ENCODE results near the gene VPS16.
A peak's percentile ranks its signal among the peaks of the same experiment; 100 is the strongest.

VPS16 gene

DNA sequence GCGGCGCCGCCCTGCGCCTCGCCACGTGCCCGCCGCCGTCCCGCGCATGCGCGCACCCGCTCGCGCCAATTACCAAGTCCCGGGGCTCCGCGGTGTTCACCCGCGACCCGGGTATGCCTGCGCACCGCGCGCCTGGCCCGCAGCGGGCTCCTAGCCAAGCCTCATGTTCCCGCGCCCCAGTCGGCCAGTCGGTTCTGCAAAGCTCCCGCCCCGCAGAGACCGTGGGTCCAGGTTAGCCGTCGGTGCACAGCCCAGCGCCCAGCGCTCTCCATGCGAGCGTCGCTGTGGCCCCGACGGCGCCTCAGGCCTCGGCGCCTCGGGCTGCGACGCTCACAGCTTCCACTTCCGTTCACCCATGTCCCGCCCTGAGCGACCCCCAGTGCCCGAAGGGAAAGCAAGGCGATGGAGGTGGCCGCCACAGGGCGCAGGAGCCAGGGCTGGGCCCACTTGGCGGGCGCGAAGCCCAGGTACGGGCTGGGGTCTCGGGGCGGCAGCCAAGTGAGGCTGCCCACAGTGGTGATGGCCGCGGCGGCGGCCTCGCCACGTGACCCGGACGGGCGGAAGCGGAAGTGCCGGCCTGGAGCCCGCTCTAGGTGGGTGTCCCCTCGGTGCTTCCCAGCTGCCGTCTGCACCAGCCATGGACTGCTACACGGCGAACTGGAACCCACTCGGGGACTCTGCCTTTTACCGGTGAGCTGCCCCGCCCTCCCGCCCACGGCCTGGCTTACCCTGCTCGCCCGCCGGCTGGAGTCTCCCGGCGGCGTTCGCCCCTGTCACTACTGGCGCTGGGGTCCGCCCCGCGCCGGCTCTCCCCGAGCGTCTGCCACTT lies at the start of gene VPS16, which contains the start of gene PCED1A:
TSS of gene VPS16 (plus strand) at position 608 of the 829 bp plus-strand sequence. CDS start at position 638, 30 bp downstream.
TSS of gene PCED1A (minus strand) at position 518 of the 829 bp plus-strand sequence. CDS start 743 bp downstream, outside the sequence.
- TF ChIP-seq, protein P1, sequence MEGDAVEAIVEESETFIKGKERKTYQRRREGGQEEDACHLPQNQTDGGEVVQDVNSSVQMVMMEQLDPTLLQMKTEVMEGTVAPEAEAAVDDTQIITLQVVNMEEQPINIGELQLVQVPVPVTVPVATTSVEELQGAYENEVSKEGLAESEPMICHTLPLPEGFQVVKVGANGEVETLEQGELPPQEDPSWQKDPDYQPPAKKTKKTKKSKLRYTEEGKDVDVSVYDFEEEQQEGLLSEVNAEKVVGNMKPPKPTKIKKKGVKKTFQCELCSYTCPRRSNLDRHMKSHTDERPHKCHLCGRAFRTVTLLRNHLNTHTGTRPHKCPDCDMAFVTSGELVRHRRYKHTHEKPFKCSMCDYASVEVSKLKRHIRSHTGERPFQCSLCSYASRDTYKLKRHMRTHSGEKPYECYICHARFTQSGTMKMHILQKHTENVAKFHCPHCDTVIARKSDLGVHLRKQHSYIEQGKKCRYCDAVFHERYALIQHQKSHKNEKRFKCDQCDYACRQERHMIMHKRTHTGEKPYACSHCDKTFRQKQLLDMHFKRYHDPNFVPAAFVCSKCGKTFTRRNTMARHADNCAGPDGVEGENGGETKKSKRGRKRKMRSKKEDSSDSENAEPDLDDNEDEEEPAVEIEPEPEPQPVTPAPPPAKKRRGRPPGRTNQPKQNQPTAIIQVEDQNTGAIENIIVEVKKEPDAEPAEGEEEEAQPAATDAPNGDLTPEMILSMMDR (IDR thresholded peaks at IDR 0.05; ENCODE audit: extremely low read depth, insufficient read depth, missing control alignments) = no peak
- in situ Hi-C loops (cut with MboI; ENCODE audit: low pct_unique_long_range_greater_than_20kb, low sequenced_read_pairs, unreplicated experiment) = no loop called here
- peak; percentile 98 for DNase-seq (ENCODE audit: low spot score)

DNA sequence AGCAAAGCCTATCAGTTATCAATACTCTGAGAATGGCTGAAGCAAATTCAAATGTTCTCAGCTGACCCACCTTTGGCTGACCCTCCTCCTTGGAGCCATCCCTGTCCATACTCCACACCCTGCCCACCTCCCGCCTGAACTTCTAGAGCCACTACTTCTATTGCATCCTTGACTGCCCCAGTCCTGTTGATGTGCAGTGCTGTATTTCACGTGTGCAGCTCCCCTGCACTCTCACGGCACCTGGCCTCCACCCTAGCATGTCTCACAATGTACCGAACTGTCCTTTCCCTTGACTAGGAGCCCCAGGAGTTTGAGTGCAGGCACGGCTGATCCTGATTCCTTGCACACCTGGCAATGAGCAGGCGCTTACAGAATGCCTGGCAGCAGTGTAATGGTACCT lies 47.1 kb upstream of the VPS16 start:
- peak; percentile 6 for DNase-seq (ENCODE audit: low spot score)
- TF ChIP-seq, protein P1 (IDR thresholded peaks at IDR 0.05; ENCODE audit: extremely low read depth, insufficient read depth, missing control alignments) = no peak
- in situ Hi-C loops (cut with MboI; ENCODE audit: low pct_unique_long_range_greater_than_20kb, low sequenced_read_pairs, unreplicated experiment) = no loop called here

DNA sequence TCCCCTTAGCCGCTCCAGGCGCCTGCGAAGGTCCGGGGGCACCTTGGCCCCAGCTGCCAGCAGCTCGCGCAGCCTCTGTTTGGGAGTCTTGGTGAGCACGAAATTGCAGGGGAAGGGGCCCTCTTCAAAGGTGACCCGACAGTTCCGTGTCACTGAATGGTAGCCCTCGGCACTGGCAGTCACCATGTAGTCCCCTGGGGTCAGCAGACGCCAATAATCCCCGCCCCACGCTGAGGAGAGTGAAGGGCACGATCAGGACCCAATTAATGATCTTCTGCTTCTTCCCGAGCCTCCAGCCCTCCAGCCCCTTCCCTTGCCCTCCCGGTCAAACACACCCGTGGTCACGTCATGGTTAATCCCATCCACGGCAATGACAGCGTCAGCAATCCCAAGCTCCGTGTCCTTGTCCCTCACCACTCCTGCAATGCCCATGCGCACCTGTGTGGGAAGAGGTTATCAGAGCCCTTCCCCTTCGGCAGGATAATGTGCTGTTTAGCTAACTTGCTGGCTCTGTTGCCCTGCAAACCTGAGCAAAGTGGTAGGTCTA lies 46.3 kb upstream of the VPS16 start:
- in situ Hi-C loops (cut with MboI; ENCODE audit: low pct_unique_long_range_greater_than_20kb, low sequenced_read_pairs, unreplicated experiment) = no loop called here
- TF ChIP-seq, protein P1 (IDR thresholded peaks at IDR 0.05; ENCODE audit: extremely low read depth, insufficient read depth, missing control alignments) = no peak
- peak; percentile 12 for DNase-seq (ENCODE audit: low spot score)

DNA sequence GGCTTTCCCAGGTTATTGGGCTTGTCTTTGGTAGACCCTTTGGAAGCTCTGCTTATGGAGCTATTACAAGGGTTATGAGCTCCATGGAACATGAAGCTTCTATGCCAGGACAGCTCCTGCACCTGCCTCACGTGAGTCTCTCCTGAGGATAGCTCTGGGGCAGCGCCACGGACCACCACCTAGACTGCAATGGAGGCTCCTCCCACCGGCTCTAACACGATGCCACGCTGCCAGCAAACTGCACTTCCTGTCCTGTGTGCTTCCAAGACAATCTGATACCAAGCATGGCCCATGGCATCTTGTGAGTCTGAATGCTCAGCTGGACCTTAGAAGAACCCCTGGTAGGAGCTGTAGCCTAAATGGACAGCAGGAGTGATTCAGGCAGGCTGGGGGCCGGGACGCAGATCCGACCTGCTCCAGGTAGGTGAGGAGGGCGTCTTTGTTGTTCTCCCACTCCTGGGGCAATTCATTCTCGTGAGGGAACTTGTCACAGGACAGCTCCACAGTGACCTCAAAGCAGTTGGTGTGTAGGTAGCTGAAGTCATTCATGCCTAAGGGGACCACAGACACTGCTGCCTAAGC lies 45.6 kb upstream of the VPS16 start:
- in situ Hi-C loops (cut with MboI; ENCODE audit: low pct_unique_long_range_greater_than_20kb, low sequenced_read_pairs, unreplicated experiment) = no loop called here

DNA sequence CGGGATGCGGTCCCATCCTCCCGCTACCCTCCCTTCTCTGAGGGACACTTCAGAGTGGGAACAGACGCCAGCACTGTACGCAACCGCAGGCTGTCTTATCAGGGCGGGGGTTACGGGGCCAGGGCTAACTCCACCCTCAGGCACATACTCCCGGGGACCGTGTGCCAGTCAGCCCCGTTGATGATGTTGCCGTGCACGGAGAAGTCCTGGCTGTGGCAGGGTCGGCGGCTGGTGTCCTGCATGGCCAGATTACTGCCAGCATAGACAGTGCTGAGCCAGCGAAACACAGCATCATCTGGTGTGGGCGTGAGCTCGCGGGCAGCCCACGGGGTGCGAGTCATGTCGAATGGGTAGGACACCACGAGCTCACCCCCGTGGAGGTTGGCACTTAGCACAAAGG lies 45.1 kb upstream of the VPS16 start:
- TF ChIP-seq, protein P1 (IDR thresholded peaks at IDR 0.05; ENCODE audit: extremely low read depth, insufficient read depth, missing control alignments) = no peak
- in situ Hi-C loops (cut with MboI; ENCODE audit: low pct_unique_long_range_greater_than_20kb, low sequenced_read_pairs, unreplicated experiment) = no loop called here
- peak; percentile 13 for DNase-seq (ENCODE audit: low spot score)

More for the DNA sequence above, 45.6 kb upstream of the VPS16 start:
- TF ChIP-seq, protein P1 (IDR thresholded peaks at IDR 0.05; ENCODE audit: extremely low read depth, insufficient read depth, missing control alignments) = no peak
- DNase-seq (ENCODE audit: low spot score) = peak; percentile 9

DNA sequence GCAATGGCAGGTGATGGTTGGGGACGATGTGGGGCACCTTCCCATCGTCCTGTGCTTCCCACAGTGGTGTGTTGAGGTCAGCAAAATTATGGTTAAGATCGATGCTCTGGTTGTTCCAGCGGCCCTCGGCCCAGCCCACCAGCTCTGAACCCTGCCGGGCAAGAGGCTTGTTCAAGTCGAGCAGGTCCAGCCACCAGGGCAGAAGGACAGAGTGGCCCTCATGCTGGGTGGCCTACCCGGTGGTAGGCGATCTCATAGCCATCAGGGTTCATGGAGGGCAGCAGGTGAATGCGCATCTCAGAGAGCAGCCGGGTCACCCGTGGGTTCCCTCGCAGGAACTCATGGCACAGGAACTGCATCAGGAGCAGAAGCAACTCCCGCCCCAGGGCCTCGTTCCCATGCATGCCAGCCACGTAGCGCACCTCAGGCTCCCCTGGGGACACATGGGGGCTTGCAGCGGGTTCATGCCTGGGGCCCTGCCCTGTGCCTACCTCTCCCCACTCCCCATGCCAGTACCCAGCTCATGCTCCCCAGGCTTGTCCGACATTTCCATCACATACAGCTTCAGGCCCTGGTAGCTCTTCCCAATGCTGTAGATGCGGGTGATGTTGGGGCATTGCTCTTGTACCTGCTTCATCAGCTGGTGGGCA lies 44.4 kb upstream of the VPS16 start:
- DNase-seq (ENCODE audit: low spot score) = peak; percentile 12
- TF ChIP-seq, protein P1 (IDR thresholded peaks at IDR 0.05; ENCODE audit: extremely low read depth, insufficient read depth, missing control alignments) = no peak
- in situ Hi-C loops (cut with MboI; ENCODE audit: low pct_unique_long_range_greater_than_20kb, low sequenced_read_pairs, unreplicated experiment) = no loop called here
